HG02943 (cell line): ENCODE measurements around the gene DHX58.

ENCODE experiments used
- ATAC-seq: cut with Tn5 transposase; IDR thresholded peaks from one replicate; pipeline ENCODE4 v1.9.1; 2021; ENCODE audit warnings: mild to moderate bottlenecking, low read depth, moderate library complexity; ENCODE audit not compliant: unreplicated experiment

Gene DHX58

GRCh38 chr17:42111265-42111636 lies 1.3 kb downstream of the DHX58 start:
- ATAC-seq: no peak

GRCh38 chr17:42110301-42111264 lies 1.9 kb downstream of the DHX58 start:
- ATAC-seq: no peak

GRCh38 chr17:42109086-42109485 lies 3.4 kb downstream of the DHX58 start:
- ATAC-seq: no peak

- peak; percentile 58 for ATAC-seq
Measured at GRCh38 chr17:42107597-42108576, 4.6 kb downstream of the DHX58 start.

- no peak for ATAC-seq
Measured at GRCh38 chr17:42107124-42107523, 5.4 kb downstream of the DHX58 start.

GRCh38 chr17:42106009-42106408 lies 6.5 kb downstream of the DHX58 start:
- ATAC-seq: no peak

- no peak for ATAC-seq
Measured at GRCh38 chr17:42104264-42104663, 8.2 kb downstream of the DHX58 start.

- ATAC-seq: no peak
Measured at GRCh38 chr17:42103221-42103954, 9.1 kb downstream of the DHX58 start.

GRCh38 chr17:42101513-42102292 lies 10.8 kb downstream of the DHX58 start:
- ATAC-seq: no peak

GRCh38 chr17:42098730-42099399 lies 13.6 kb downstream of the DHX58 start:
- ATAC-seq: no peak

- ATAC-seq: no peak
Measured at GRCh38 chr17:42097691-42098631, 14.6 kb downstream of the DHX58 start, which contains the start of gene ZNF385C. Gene ZNF385C, minus strand, starts transcription at chr17:42098473. Its CDS starts 35,417 bp downstream, at chr17:42063056.

GRCh38 chr17:42096360-42097111 lies 16.0 kb downstream of the DHX58 start:
- ATAC-seq: no peak

GRCh38 chr17:42094375-42095069 lies 18.0 kb downstream of the DHX58 start:
- no peak for ATAC-seq

- ATAC-seq: no peak
Measured at GRCh38 chr17:42092939-42093338, 19.6 kb downstream of the DHX58 start.

GRCh38 chr17:42090964-42091790 lies 21.3 kb downstream of the DHX58 start:
- ATAC-seq: no peak

- ATAC-seq: no peak
Measured at GRCh38 chr17:42088736-42089135, 23.8 kb downstream of the DHX58 start.
